HG03521 (cell line): ENCODE results near the gene JAKMIP2.
"Not testable (repeated sequence)": the region's sequence is repeated elsewhere in the genome, so short reads cannot be mapped to it uniquely, and the experiment has no call there.

Source experiments
- ATAC-seq: cut with Tn5 transposase; IDR thresholded peaks from one replicate; pipeline ENCODE4 v1.9.1; 2021; ENCODE audit warnings: mild to moderate bottlenecking, moderate library complexity; ENCODE audit not compliant: unreplicated experiment

Gene JAKMIP2

DNA sequence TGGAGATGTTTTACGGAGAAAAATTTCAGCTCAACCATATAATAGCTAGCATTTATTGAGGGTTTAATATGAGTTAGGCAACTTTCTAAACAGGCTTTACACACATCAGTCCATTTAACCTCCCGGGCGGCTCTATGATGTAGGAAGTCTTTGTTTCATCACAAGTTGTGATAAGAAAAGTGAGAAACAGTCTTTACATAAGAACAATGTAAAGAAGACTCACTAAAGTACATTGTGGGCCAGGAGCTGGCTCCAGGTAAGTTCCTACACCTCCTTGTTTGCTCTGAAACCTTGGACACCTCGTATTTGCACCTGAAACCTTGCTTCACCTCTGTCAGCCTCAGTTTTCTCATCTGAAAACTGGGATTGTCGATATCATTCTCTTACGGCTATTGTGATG lies 116.1 kb downstream of the JAKMIP2 start:
- no peak for ATAC-seq

DNA sequence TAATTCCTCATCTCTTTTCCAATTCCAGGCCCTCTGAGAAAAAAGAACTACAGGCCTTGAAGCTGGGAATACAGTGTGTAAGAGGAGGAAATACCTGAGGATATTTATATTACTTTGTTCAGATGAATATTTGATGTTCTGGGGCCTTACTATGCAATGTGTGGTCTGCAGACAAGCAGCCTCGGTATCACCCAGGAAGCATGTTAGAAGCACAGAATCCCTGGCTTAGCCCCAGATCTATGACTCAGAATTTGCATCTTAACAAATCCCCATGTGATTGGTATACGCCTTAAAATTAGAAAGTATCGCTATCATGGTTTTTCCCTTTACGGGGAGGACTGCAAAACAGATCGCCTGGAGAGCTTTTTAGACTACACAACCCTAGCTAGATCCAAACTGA lies 121.0 kb downstream of the JAKMIP2 start:
- ATAC-seq, result no peak

- ATAC-seq, result no peak
These were observed 123.2 kb downstream of the JAKMIP2 start for GRCh38 chr5:147659166-147659929.

GRCh38 chr5:147658293-147658932 lies 124.1 kb downstream of the JAKMIP2 start:
- peak; percentile 73 for ATAC-seq

GRCh38 chr5:147648597-147648996 lies 133.9 kb downstream of the JAKMIP2 start:
- no peak for ATAC-seq

GRCh38 chr5:147645197-147645596 lies 137.3 kb downstream of the JAKMIP2 start:
- ATAC-seq, result no peak

- ATAC-seq, result no peak
These were observed 138.1 kb downstream of the JAKMIP2 start for GRCh38 chr5:147644460-147644859.

- no peak for ATAC-seq
These were observed 139.4 kb downstream of the JAKMIP2 start for GRCh38 chr5:147643142-147643541.

DNA sequence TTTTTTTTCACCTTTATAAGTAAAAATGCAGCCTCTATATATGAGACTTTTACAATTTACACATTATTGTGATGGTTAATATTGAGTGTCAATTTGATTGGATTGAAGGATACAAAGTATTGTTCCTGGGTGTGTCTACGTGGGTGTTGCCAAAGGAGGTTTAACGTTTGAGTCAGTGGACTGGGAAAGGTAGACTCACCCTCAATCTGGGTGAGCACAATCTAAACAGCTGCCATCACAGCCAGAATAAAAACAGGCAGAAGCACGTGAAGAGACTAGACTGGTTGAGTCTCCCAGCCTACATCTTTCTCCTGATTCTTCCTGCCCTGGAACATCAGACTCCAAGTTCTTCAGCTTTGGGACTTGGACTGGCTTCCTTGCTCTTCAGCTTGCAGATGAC lies 139.9 kb downstream of the JAKMIP2 start:
- no peak for ATAC-seq

GRCh38 chr5:147639321-147639720 lies 143.2 kb downstream of the JAKMIP2 start:
- ATAC-seq, result no peak

- ATAC-seq, result no peak
These were observed 145.9 kb downstream of the JAKMIP2 start for GRCh38 chr5:147636729-147636984.

- ATAC-seq, result no peak
These were observed 146.4 kb downstream of the JAKMIP2 start for GRCh38 chr5:147635882-147636728.

DNA sequence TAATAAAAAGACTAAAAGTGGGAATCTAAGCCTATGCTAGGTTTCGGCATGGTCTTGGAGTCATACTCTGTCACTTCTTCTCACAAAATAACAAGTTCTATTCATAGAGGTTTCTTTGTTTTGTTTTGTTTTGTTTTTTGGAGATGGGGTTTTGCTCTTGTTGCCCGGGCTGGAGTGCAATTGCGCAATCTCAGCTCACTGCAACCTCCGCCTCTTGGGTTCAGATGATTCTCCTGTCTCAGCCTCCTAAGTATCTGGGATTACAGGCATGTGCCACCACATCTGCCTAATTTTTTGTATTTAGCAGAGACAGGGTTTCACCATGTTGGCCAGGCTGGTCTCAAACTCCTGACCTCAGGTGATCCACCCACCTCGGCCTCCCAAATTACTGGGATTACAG lies 147.1 kb downstream of the JAKMIP2 start:
- not testable (repeated sequence) for ATAC-seq

DNA sequence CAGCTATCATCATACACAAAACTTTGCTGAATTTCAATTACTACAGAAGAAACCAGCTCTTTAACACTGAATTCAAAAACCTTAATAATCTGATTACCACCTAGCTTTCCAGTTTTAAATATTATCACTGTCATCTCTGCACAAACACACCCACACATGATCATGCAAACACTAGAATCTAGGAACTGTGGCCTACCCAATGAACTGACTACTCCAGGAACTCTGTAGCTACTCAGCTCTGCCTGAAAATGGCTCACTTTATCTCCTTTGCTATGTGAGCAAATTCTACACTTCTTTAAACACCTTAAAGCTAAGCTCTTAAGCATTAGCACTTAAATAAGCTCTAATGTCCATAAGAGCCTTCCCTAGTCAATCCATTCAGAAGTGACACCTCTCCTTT lies 149.4 kb downstream of the JAKMIP2 start:
- no peak for ATAC-seq

DNA sequence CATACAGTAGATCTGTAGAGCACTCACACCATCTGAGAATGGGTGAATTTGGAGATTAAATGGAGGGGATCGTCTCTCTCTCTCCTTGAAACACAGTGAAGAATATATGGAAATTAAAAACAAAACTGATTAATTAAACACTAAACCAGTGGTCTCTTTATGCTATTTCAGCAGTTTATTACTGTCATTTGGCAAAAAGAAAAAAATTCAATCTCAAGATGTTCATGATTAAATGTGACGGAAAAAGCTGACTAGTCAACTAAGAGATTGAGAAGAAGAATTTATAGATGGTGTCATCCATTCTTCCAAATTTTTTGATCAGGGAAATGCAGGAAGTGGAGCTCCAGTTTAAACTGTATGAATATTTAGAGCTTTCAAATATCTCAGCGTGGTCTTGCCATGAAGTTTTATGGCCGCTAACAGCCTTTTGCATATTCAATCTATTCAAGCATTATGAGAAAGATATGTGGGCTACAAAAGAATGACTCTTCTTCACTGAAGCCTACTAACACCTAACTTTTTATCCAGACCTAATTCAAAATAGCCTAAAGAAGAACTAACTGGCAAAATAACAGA lies 151.0 kb downstream of the JAKMIP2 start:
- no peak for ATAC-seq

DNA sequence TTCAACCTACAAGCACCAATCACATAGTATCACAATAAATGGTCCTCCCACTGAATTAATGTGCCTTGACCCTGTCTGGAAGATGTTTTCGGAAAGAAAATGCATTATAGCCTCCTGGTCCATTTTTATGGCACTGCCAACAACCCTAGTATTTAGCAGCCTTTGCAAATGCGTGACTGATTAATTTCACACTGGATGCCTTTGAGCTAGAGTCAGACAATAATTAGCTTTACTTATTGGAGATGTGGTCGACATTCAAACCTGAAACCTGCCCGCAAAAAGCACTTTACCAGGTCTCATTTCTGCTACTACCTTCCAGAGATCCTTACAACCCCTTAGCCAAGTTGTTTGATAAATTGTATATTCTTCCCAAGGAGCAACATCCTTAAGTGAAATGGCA lies 153.3 kb downstream of the JAKMIP2 start:
- no peak for ATAC-seq

- peak; percentile 84 for ATAC-seq
These were observed 154.3 kb downstream of the JAKMIP2 start for GRCh38 chr5:147628058-147628895.

DNA sequence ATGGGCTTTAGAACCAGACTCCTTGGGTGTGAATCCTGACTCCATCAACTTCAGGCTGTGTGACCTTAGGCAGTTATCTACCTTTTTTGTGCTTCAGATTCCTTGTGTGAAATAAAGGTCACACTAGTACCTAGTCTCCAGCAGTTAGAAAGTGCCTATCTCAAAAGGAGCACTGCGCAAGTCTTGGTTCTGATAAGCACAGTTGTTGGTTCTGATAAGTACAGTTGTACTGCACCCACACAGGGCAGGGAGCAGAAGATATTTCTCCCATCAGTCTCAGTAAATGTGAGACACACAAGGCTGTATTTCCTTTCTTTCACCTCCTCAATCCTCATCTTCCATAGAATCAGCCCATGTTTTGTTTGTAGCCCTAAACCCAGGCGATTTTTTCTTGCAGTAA lies 156.1 kb downstream of the JAKMIP2 start:
- ATAC-seq, result no peak

GRCh38 chr5:147621016-147621415 lies 161.5 kb downstream of the JAKMIP2 start:
- ATAC-seq, result no peak

- ATAC-seq, result no peak
These were observed 163.1 kb downstream of the JAKMIP2 start for GRCh38 chr5:147619281-147619878.
